ENCODE data around the gene ZMYM3. TPM values are rescaled to one million over a fixed set of nuclear protein-coding genes. Genes with fewer than 3 reads are reported as not detected.
"Not testable (repeated sequence)": the region's sequence is repeated elsewhere in the genome, so short reads cannot be mapped to it uniquely, and the experiment has no call there.

Gene ZMYM3
- polyA plus RNA-seq (2013, experiment 1 of 2): 28.4 TPM
- polyA plus RNA-seq (2013, experiment 2 of 2): 28.2 TPM

GRCh38 chrX:71254092-71254963, at the start of gene ZMYM3:
ZMYM3 (minus strand) TSS chrX:71254140; CDS start chrX:71253255, 885 bp downstream.
- Histone ChIP-seq H2BK15ac (replicated peaks; ENCODE audit: low read depth) (no peak within 1 kb of the TSS), H3K27me3 (ENCODE audit: insufficient read depth, low read length, poor library complexity) (no peaks in the 10 kb centered on the region), H3K4me2 (ENCODE audit: low read length) (peak within 1 kb of the TSS; percentile 58), H2AK5ac (ENCODE audit: low read length) (no peak within 1 kb of the TSS), H2BK5ac (ENCODE audit: low read length) (peak within 1 kb of the TSS; percentile 80), H3K18ac (ENCODE audit: low read length) (peak within 1 kb of the TSS; percentile 83), H3K9ac (ENCODE audit: low read length) (peak within 1 kb of the TSS; percentile 91), H2BK120ac (ENCODE audit: low read depth, low read length) (no peak within 1 kb of the TSS), H3K4me3 (ENCODE audit: low read length) (peak within 1 kb of the TSS; percentile 83), H3K79me2 (ENCODE audit: control insufficient read depth, insufficient read depth, low read length) (peaks cover 16% of the 10 kb centered on the region), H3K27ac (ENCODE audit: low read depth, low read length) (peak within 1 kb of the TSS; percentile 90), H3K23ac (ENCODE audit: low read length) (no peak within 1 kb of the TSS), H3K36me3 (ENCODE audit: control insufficient read depth, insufficient read depth, low read length) (no peaks in the 10 kb centered on the region), H3K4me1 (ENCODE audit: control insufficient read depth, low read depth, low read length) (no peaks in the 10 kb centered on the region), H4K5ac (ENCODE audit: low read length) (no peak within 1 kb of the TSS), H4K8ac (ENCODE audit: low read depth, low read length) (no peak within 1 kb of the TSS), H3K4ac (ENCODE audit: low read depth, low read length) (peak within 1 kb of the TSS; percentile 96), H3K79me1 (ENCODE audit: low read length) (peaks cover 1% of the 10 kb centered on the region), H3K56ac (ENCODE audit: low read length) (peak within 1 kb of the TSS; percentile 93)
- peak; percentile 94 for DNase-seq
- no CpG with 5 or more reads among the region's 54 CpGs for WGBS (ENCODE audit: extremely low coverage, insufficient coverage, low lambda C conversion rate)

- no peaks in the 10 kb centered on the region for H3K27me3 ChIP-seq (ENCODE audit: insufficient read depth, low read length, poor library complexity)
- no peak overlapping the region for H2BK5ac ChIP-seq (ENCODE audit: low read length)
- H3K4me2 ChIP-seq (ENCODE audit: low read length): no peak overlapping the region
- peaks cover 7% of the 10 kb centered on the region for H3K36me3 ChIP-seq (ENCODE audit: control insufficient read depth, insufficient read depth, low read length)
- H4K5ac ChIP-seq (ENCODE audit: low read length): no peak overlapping the region
- H3K4ac ChIP-seq (ENCODE audit: low read depth, low read length): no peak overlapping the region
- no peak overlapping the region for H3K9ac ChIP-seq (ENCODE audit: low read length)
- H2BK15ac ChIP-seq (replicated peaks; ENCODE audit: low read depth): no peak overlapping the region
- no peaks in the 10 kb centered on the region for H3K79me1 ChIP-seq (ENCODE audit: low read length)
- H4K8ac ChIP-seq (ENCODE audit: low read depth, low read length): no peak overlapping the region
- H3K79me2 ChIP-seq (ENCODE audit: control insufficient read depth, insufficient read depth, low read length): no peaks in the 10 kb centered on the region
- no peak overlapping the region for H3K18ac ChIP-seq (ENCODE audit: low read length)
- H2BK120ac ChIP-seq (ENCODE audit: low read depth, low read length): no peak overlapping the region
- no peak overlapping the region for H3K23ac ChIP-seq (ENCODE audit: low read length)
- no peak overlapping the region for H3K4me3 ChIP-seq (ENCODE audit: low read length)
- H2AK5ac ChIP-seq (ENCODE audit: low read length): no peak overlapping the region
- WGBS (ENCODE audit: extremely low coverage, insufficient coverage, low lambda C conversion rate): no CpG with 5 or more reads among the region's 5 CpGs
- DNase-seq: no peak
- H3K4me1 ChIP-seq (ENCODE audit: control insufficient read depth, low read depth, low read length): no peaks in the 10 kb centered on the region
- H3K27ac ChIP-seq (ENCODE audit: low read depth, low read length): no peak overlapping the region
- H3K56ac ChIP-seq (ENCODE audit: low read length): no peak overlapping the region
These were observed 48.7 kb upstream of the ZMYM3 start for GRCh38 chrX:71302461-71303213.

GRCh38 chrX:71301195-71301924, 47.4 kb upstream of the ZMYM3 start, which contains the start of gene ITGB1BP2:
ITGB1BP2 (plus strand) TSS chrX:71301750; CDS start chrX:71301807, 57 bp downstream.
- H3K4me1 ChIP-seq (ENCODE audit: control insufficient read depth, low read depth, low read length): no peaks in the 10 kb centered on the region
- H3K27ac ChIP-seq (ENCODE audit: low read depth, low read length): no peak within 1 kb of the TSS
- no peak within 1 kb of the TSS for H3K4me2 ChIP-seq (ENCODE audit: low read length)
- no peak within 1 kb of the TSS for H3K4me3 ChIP-seq (ENCODE audit: low read length)
- WGBS (ENCODE audit: extremely low coverage, insufficient coverage, low lambda C conversion rate): no CpG with 5 or more reads among the region's 10 CpGs
- H2BK15ac ChIP-seq (replicated peaks; ENCODE audit: low read depth): no peak within 1 kb of the TSS
- H4K5ac ChIP-seq (ENCODE audit: low read length): no peak within 1 kb of the TSS
- no peak within 1 kb of the TSS for H2BK120ac ChIP-seq (ENCODE audit: low read depth, low read length)
- no peaks in the 10 kb centered on the region for H3K27me3 ChIP-seq (ENCODE audit: insufficient read depth, low read length, poor library complexity)
- H3K23ac ChIP-seq (ENCODE audit: low read length): no peak within 1 kb of the TSS
- no peak within 1 kb of the TSS for H3K4ac ChIP-seq (ENCODE audit: low read depth, low read length)
- no peak within 1 kb of the TSS for H2AK5ac ChIP-seq (ENCODE audit: low read length)
- no peaks in the 10 kb centered on the region for H3K79me2 ChIP-seq (ENCODE audit: control insufficient read depth, insufficient read depth, low read length)
- no peak within 1 kb of the TSS for H2BK5ac ChIP-seq (ENCODE audit: low read length)
- no peak within 1 kb of the TSS for H3K9ac ChIP-seq (ENCODE audit: low read length)
- peak; percentile 15 for DNase-seq
- no peaks in the 10 kb centered on the region for H3K79me1 ChIP-seq (ENCODE audit: low read length)
- H4K8ac ChIP-seq (ENCODE audit: low read depth, low read length): no peak within 1 kb of the TSS
- H3K18ac ChIP-seq (ENCODE audit: low read length): no peak within 1 kb of the TSS
- no peak within 1 kb of the TSS for H3K56ac ChIP-seq (ENCODE audit: low read length)
- H3K36me3 ChIP-seq (ENCODE audit: control insufficient read depth, insufficient read depth, low read length): peaks cover 11% of the 10 kb centered on the region

GRCh38 chrX:71300495-71300894, 46.6 kb upstream of the ZMYM3 start:
- not testable (repeated sequence) for H3K79me2 ChIP-seq (ENCODE audit: control insufficient read depth, insufficient read depth, low read length); H3K23ac ChIP-seq (ENCODE audit: low read length); H3K9ac ChIP-seq (ENCODE audit: low read length); H3K27me3 ChIP-seq (ENCODE audit: insufficient read depth, low read length, poor library complexity); DNase-seq; H2BK120ac ChIP-seq (ENCODE audit: low read depth, low read length); H2AK5ac ChIP-seq (ENCODE audit: low read length); H4K8ac ChIP-seq (ENCODE audit: low read depth, low read length); H3K4me1 ChIP-seq (ENCODE audit: control insufficient read depth, low read depth, low read length); H3K27ac ChIP-seq (ENCODE audit: low read depth, low read length); H4K5ac ChIP-seq (ENCODE audit: low read length); H3K56ac ChIP-seq (ENCODE audit: low read length); H3K18ac ChIP-seq (ENCODE audit: low read length); H2BK5ac ChIP-seq (ENCODE audit: low read length); H3K4me2 ChIP-seq (ENCODE audit: low read length); H3K79me1 ChIP-seq (ENCODE audit: low read length); H3K4ac ChIP-seq (ENCODE audit: low read depth, low read length); H3K4me3 ChIP-seq (ENCODE audit: low read length); H2BK15ac ChIP-seq (replicated peaks; ENCODE audit: low read depth)
- WGBS (ENCODE audit: extremely low coverage, insufficient coverage, low lambda C conversion rate): no CpG with 5 or more reads among the region's 7 CpGs
- peaks cover 11% of the 10 kb centered on the region for H3K36me3 ChIP-seq (ENCODE audit: control insufficient read depth, insufficient read depth, low read length)

- H2BK120ac ChIP-seq (ENCODE audit: low read depth, low read length); H3K56ac ChIP-seq (ENCODE audit: low read length); H2AK5ac ChIP-seq (ENCODE audit: low read length); H2BK15ac ChIP-seq (replicated peaks; ENCODE audit: low read depth); H3K18ac ChIP-seq (ENCODE audit: low read length); H3K9ac ChIP-seq (ENCODE audit: low read length); H3K79me2 ChIP-seq (ENCODE audit: control insufficient read depth, insufficient read depth, low read length); H3K79me1 ChIP-seq (ENCODE audit: low read length); H3K27ac ChIP-seq (ENCODE audit: low read depth, low read length); H3K4me2 ChIP-seq (ENCODE audit: low read length); H2BK5ac ChIP-seq (ENCODE audit: low read length); H4K8ac ChIP-seq (ENCODE audit: low read depth, low read length); H3K4ac ChIP-seq (ENCODE audit: low read depth, low read length); H3K4me3 ChIP-seq (ENCODE audit: low read length); DNase-seq; H3K4me1 ChIP-seq (ENCODE audit: control insufficient read depth, low read depth, low read length); H3K27me3 ChIP-seq (ENCODE audit: insufficient read depth, low read length, poor library complexity); H4K5ac ChIP-seq (ENCODE audit: low read length); H3K23ac ChIP-seq (ENCODE audit: low read length): not testable (repeated sequence)
- peaks cover 11% of the 10 kb centered on the region for H3K36me3 ChIP-seq (ENCODE audit: control insufficient read depth, insufficient read depth, low read length)
- no CpG with 5 or more reads among the region's 7 CpGs for WGBS (ENCODE audit: extremely low coverage, insufficient coverage, low lambda C conversion rate)
These were observed 46.1 kb upstream of the ZMYM3 start for GRCh38 chrX:71300064-71300463.
